ENCODE results near the gene SLC48A1. TPM values are rescaled to one million over a fixed set of nuclear protein-coding genes. Genes with fewer than 3 reads are reported as not detected.
A peak's percentile ranks its signal among the peaks of the same experiment; 100 is the strongest.
"Not testable (repeated sequence)": the region's sequence is repeated elsewhere in the genome, so short reads cannot be mapped to it uniquely, and the experiment has no call there.

Gene SLC48A1
- polyA plus RNA-seq, 3 donors = 50.6 to 54.1 (median 52.4) TPM

DNA sequence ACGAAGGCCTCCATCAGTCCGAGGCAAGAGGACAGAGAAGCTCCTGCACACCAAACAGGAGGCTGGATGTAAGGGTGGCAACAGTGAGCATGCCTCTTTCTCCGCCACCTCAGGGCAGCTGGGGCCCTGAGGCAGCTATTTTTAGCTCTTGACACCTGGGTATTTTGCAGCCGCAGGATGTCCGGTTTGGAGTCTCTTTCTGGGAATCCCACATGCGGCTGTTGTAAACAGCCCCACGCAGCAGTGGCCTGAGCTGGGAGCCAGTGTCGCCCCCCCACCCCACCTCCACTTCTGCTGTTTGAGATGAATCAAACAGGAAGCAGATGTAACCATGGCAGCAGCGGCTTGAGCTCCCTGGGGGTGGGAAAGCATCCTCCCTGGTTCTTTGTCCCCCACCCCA is 35.0 kb downstream of the SLC48A1 start:
- DNase-seq (ENCODE audit: low read depth in 3 of 3, low spot score in 2 of 3) = no peak

DNA sequence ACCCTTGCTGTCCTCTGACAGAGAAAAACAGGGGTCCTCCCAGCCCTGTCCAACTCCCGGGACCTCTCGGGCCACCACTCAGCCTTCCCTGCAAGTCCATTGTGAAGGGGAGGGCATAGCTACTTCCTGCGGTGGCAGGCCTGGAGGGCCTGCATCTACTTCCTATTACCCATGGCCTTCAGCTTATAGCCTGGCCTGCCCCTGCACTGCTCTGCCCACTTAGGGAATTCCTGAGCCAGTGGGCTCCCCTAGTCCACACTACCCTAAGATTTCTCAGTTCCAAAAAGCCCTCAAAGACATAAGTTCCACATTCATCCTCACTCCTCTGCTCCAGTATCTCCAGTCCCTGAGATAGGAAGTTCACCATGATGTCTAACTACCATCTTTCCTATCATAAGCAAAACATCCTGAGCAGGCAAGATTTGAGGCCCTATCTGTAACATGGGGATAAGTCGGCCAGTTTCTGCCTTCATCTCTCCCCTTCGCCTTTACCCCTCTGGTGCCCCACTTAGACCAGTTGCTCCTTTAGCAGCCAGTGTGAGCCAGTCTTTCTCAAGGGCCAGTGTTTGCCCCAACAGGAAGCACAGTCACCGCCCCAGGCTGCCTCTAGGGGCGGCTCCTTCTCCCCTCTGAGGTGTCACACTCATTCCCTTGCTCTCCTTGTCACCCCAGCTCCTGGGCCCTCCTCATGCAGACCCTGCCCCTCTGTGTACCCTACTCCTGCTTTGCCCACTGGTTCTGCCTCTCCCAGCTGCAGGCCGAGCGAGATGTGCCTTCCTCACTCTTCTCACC is 35.7 kb downstream of the SLC48A1 start:
- DNase-seq (ENCODE audit: low read depth in 3 of 3, low spot score in 2 of 3) = no peak

DNA sequence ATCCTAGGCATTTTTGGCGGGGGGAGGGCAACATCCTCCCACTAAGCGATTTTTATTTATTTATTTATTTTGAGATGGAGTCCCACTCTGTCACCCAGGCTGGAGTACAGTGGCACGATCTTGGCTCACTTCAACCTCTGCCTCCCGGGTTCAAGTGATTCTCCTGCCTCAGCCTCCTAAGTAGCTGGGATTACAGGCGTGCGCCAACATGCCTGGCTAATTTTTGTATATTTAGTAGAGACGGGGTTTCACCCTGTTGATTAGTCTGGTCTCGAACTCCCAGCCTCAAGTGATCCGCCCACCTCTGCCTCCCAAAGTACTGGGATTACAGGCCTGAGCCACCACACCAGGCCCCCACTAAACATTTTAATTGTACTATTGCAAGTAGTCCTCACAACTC is 36.5 kb downstream of the SLC48A1 start:
- not testable (repeated sequence) for DNase-seq (ENCODE audit: low read depth in 3 of 3, low spot score in 2 of 3)

DNA sequence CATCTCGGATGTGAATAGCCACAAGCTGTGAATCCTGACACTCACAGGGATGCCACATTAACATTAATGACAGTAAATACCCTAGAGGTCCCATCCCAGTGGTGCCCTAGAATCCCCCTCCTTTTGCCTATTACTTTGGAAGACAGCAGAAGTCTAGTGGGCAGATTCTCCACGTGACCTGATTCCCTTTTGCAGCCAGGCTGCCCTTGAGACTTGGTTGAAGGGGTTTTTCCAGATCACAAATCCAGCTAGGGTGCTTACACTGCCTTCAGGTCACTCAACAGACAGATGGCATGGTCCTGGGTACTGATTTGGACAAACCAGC is 38.0 kb downstream of the SLC48A1 start:
- no peak for DNase-seq (ENCODE audit: low read depth in 3 of 3, low spot score in 2 of 3)

DNA sequence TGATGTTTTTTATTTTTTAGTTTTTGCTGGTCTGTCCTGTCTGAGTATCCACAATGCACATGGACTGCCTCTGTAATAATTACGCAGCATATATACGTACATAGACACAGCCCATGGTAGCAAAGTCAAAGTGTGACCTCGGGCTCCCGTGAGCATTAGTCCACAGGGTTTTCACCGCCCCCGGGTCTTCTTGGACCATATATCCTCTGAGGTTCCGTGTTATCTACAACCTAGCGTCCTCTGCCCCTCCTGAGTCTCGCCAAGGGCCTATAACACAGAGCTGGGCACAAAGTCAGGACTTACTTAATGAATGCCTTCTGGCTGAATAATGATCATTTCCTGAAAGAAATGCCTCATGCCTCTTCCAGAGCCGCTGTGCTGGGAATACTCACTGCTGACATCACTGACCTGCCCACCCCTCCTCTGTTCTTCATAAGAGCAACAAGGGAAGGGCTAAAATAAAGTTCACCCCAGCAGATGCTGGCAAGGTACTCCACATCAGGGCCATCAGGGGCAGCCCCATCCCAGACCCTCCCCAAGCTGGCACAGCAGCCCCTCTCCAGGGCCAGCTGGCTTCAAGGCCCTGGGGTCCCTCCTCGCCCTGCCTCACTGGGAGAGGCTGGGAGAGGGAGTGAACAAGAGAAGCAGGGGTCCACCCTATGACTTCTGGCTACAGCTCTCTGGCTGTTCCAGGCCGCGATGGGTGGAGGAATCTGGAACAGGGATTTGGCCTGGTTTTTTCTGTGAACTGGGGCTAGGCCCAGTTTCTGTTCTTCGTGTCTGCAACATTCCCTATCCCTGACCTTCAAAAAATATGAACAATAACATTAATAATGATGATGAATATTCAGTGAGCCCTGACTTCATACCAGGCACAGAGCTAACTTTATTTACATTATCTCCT is 38.8 kb downstream of the SLC48A1 start:
- no peak for DNase-seq (ENCODE audit: low read depth in 3 of 3, low spot score in 2 of 3)

DNA sequence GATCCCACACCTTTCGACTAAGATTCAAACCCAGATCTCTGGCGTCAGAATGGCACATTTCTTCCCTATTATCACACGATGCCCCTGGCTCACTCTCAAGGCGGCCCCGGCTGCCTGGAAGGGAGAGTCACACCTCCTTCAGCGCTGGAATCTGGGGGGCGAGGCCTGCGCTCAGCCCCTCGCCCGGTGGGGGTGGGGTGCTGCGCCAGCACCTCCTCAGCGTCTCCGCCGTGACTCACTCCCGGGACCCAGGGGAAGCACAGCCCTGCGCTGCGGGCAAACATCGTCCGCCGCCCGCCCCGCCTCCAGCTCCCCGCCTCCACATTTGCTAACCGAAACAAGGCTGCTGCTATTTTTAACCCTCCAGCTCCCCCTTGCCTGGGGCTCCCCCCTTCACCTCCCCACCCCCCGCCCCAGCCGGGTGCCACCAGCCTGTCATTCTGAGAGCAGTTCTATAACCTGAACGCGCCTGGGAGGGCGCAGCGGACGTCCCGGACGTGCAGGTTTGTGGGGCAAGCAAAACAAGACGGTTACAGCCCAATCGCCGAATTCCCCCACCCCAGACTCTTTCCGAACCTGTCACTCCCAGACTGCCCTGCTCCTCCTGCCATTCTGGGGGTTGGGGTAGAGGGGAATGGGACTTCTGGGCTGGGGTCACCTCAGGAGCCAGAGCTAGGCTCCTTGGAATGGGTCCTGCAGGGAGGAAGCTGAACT is 39.9 kb downstream of the SLC48A1 start:
- DNase-seq (ENCODE audit: low read depth in 3 of 3, low spot score in 2 of 3) = peak in 2 of 3 donors; percentile 57 to 65

DNA sequence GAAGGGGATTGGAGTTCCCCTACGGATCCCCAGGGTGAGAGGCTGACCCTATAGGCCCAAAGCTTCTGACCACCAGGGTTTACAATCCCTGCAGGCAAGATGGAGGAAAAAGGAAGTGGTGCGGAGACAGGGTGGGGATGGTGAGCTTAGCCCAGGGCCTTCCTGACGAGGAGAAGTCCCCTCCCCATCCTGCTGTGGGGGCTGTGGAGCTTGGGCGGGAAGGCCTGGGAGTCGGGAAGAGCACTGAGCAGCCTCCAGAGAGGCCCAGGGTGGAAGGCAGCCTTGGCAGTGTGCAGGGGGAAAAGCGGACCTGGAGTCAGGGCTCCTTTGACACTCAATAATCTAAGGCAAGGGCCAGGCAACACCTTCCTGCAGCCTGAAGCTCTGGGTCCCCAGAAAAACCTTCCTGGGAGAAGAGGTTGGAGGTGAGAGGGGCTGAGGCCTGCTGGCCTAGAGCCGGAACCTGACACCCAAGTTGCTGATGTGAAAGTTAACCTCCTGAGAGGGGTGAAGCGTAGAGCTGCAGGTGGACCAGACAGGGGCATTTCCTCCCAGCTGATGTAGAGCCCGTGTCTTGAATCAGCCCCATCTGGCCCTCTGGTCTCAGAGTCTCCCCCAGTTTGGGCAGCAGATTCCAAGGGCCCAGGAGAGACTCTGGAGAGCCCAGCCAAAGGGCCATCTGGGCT is 40.6 kb downstream of the SLC48A1 start:
- DNase-seq (ENCODE audit: low read depth in 3 of 3, low spot score in 2 of 3) = no peak

DNA sequence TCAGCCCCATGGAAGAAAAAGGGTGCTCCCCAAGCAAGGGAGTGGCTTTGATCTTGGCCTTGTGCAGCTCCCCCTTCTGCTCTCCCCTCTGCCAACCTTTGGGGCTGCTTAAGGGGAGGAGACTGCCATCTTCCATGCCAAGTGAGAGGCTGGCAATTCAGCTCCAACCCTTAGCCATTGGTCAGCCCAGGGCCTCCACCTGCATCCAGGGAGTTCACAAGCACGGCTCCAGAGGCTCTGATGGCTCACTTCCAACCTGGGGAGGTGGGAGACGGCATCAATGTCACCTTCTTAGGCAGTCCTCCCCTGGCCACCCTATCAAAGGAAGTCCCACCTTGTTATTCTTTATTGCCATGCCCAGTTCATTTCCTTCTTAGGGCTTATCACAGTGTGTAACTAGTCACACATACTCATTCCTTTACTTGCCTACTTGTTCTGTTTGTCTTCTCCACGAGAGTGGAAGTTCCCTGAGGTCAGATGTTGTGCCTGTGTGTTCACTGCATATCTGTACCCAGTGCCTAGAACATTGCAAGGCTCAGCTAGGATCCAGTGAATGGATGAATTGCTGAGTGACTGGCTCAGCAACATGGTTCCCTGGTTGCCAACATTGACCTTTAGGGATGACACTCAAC is 41.6 kb downstream of the SLC48A1 start:
- no peak for DNase-seq (ENCODE audit: low read depth in 3 of 3, low spot score in 2 of 3)

DNA sequence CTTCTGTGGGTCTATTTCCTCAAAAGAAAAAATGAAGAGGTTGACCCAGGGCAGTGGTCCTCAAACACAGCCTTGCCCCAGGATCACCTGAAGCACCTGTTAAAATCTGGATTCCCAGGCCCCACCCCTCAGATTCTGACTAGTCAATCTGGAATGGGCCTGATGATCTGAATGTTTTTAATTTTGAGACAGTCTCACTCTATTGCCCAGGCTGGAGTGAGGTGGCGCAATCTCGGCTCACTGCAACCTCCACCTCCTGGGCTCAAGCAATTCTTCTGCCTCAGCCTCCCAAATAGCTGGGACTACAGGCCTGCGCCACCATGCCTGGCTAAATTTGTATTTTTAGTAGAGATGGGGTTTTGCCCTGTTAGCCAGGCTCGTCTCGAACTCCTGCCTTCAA is 42.4 kb downstream of the SLC48A1 start:
- not testable (repeated sequence) for DNase-seq (ENCODE audit: low read depth in 3 of 3, low spot score in 2 of 3)

DNA sequence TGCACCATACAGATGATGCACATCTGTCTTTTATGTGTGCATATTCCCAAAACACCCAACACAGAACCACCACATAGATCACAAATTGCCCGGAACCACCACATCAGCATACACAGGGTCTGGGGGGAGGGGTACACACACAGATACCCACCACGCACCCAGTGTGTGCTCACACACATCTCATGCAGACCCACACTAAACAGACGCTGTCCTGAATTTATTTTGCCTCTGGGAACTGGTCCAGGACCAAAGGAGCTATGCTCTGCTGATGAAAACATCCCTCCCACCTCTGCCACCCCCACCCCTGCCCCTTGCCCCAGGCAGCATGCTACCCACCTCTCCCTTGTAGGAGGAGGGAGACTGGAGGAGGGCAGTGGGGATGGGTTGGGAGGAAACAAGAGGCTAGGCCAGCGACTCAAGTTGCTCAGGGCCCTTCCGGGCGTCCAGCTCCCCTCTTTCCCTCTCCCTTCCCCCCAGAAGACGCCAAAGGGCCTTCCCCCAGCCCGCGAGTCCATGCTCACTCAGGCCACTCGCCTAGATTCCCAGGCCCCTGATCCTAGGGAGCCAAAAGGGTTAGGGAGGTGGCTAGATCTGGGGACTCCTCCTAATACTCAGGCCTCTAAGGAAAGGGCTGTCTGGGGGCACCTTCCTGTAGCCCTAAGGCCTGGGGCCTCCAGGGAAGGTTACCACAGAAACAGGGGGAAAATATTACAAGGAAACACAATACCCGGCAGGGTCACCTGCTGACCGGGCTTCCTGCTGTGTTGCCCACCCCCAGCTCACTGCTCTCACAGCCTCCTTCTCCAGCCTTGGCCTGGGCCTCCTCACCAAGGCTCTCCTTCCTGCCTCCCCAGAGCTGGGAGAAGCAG is 43.6 kb downstream of the SLC48A1 start:
- DNase-seq (ENCODE audit: low read depth in 3 of 3, low spot score in 2 of 3) = no peak

DNA sequence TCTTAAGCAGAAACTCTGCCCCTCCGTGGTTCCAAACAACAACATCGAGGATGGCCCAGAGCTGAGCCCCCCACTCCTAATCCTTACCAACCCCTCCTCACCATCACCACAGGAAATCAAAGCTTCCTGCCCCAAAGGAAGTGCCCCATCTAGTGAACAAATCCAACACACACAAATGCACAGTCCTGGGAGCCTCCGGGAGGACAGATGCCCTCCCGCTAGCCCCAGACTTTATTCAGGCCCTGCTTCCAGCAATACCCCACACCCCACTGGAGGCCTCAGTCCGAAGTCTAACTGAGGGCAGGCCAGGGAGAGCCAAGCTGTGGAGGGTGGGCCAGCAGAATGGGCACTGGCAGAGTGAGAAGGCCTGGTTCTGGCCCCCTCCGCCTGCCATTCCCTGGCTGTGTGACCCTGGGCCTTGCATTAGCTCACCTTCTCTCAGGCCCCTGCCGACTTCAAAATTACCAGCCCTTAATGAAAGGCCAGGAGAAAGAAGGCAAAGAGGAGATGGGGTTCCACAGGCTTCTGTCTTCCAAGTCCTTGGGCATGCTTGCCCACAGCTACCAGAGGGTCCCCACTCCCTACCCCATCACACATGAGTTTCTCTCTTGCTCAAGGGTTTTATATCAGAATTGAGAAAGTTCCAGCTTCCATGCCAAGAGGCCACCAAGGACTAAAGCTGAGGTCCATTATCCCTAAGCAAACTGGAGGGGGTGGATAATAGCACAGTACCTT is 44.4 kb downstream of the SLC48A1 start:
- DNase-seq (ENCODE audit: low read depth in 3 of 3, low spot score in 2 of 3) = no peak

DNA sequence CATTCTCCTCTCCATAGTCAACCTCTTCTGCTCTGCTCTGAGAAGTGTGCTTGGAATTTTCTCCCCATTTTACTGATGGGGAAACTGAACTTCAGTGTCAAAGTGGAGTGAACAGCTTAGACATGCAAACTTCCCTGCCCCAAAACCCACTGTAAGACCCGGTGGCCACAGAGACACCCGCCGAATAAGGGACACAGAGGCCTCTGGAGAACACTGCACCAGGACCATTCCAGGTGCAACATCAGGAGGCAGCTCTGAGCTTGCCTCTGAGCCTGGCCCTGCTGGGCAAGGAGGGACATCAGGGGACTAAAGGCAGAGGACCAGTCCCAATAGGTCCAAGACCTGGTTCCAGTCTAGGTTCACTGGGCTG is 45.0 kb downstream of the SLC48A1 start:
- DNase-seq (ENCODE audit: low read depth in 3 of 3, low spot score in 2 of 3) = no peak

DNA sequence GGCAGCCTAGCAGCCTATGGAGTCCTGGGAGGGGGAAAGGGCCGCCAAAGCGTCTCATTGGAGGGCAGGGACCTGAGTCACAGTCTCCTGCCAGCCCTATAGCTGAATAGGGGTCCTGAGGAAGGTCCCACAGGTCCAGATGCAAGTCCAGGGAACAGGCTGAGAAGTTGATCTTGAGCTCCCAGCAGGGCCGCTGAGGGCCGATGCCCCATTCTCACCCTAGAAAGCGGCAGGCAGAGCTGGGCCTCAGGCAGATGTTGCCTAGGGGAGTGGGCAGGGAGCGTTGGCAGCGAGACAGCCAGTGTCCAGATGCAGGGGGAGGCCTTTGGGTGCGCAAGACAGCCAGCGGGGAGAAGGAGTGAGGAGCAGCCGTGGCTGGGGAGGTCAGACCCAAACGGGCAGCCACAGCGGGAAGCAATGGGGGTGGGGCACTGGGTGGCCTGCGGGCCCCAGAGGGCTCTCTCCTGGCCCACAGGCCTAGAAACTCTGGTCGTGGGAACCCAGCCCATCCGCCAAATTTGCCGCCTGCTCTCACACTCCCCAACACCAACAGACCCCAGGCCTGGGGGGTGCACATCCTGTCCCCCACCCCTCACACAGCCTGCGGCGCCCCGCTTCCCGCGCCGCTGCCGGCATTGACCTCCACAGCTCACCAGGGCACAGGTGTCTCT is 45.6 kb downstream of the SLC48A1 start:
- no peak for DNase-seq (ENCODE audit: low read depth in 3 of 3, low spot score in 2 of 3)

DNA sequence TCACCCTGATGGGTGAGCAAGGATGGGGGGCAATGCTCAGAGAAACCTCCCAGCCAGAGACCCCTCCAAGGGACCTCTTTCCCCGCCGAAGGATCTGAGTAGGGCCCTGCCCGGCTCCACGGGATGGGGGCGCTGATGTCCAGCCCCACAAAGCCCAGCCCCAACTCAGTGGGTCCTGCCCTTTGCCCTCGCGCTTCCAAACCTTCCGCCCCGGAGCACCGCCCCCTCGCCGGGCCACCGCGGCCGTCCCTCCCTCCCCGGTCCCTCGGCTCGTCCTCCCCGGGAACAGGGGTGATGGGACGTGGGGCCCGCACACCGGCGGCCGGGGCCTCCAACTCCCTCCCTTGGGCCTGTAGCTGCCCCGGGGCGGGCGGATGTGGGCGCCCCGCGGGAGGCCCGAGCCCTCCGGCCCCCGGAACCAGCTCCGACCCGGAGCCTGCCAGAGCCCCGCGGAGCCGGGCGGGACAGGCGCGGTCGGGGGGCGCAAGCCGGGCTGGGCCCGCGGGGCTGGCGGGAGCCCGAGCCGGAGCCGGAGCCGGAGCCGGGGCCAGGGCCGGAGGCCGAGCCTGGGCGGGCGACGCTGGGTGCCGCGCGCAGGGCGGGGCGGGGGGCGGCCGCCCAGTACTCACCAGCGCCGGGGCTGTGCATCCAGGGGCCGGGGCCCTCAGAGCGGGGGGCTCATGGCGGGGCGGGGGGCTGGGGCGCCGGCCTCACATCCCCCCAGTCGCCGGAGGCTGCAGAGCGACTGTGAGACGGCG is 46.3 kb downstream of the SLC48A1 start:
- no peak for DNase-seq (ENCODE audit: low read depth in 3 of 3, low spot score in 2 of 3)

DNA sequence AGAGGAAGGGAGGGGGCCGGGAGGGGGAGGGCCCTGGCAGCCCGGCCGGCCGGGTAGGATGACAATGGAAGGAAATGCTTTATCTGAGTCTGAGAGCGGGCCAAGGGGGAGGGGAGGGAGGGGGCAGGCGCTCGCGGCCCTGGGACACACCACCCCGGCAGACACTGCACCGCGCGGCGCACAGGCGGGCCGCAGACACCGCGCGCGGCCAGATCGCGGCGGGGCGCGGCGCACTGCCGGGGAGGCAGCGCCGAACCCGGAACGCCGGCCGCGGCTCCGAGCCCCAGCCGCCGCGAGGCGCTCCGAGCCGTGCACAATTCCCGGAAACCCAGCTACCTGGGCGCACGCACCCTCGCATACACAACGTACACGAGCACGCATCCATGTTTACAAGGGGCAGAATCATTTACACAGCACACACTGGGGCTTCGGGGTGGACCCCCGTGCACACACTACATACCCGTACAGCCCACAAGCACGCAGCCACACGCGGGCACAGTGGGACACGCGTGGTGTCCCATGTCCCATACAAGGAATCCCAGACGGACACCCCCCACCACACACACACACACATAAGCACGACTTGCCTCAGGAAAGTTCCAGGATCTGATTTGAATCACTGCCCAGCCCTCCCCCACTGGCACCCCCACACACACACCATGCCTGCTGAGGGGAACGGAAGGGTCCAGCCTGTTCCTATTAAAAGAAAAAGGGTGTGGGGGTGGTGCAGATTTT is 47.0 kb downstream of the SLC48A1 start, which contains the start of gene HDAC7:
TSS of gene HDAC7 (minus strand) at position 8 of the 735 bp plus-strand sequence. CDS start 118 bp downstream, outside the sequence.
- peak in 2 of 3 donors; percentile 37 to 57 for DNase-seq (ENCODE audit: low read depth in 3 of 3, low spot score in 2 of 3)

DNA sequence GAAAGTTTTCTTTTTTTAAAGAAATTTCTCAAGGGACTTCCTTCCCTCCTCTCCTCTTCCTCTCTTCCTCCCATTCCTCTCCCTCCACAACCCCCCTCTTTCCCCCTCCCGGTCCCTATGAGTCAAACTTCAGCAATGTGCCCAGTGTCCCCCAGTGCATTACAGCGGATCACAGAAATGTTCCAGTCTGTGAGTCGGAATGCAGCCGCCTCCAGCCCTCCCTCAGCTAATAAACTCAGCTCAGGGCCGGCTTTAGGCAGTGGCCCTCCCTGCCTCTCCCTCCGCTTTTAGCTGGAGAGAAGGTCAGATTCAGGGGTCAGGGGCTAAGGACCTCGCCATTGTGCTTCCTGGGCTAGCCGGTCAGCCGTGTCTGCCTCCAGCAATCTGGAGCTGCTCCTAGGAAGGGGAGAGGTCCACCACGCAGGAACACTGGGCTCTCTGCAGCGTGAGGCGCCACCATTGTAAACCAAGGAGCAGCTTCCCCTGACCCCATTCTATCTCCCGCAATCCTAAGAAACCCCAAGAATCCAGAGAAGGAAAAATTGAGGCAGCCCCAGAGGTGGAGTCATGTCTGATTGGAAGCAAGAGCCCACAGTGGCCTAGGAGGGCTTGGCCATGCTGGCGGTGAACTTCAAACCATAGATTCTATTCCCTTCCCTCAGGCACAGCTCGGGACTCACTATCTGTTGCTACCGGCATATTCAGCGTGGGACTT is 47.8 kb downstream of the SLC48A1 start:
- peak in 2 of 3 donors; percentile 83 to 84 for DNase-seq (ENCODE audit: low read depth in 3 of 3, low spot score in 2 of 3)

Data from right renal cortex interstitium (tissue), 3 donors.